Sigmoid colon (tissue), 4 donors: ENCODE data around the gene SLC2A4.

Experiments used
- EP300 ChIP-seq, 4 donors: sonication (generic); formaldehyde crosslinking; IDR thresholded peaks; one replicate each; pipeline ENCODE4 v1.6.1; 2017; ENCODE audit warnings: antibody characterized with exemption in 4 of 4
- POLR2AphosphoS5 ChIP-seq, 4 donors: sonication (generic); formaldehyde crosslinking; IDR thresholded peaks; one replicate each; pipeline ENCODE4 v1.6.1; 2017; ENCODE audit warnings: antibody characterized with exemption in 4 of 4
- TF ChIP-seq, protein P1 (sequence below), 4 experiments: fragments of 450-650 bp in 3 of 4; fragments of 200-600 bp in 1 of 4; IDR thresholded peaks; one replicate each; pipeline ENCODE4 v1.5.1; 2016 to 2019; ENCODE audit warnings: antibody characterized with exemption in 4 of 4, mild to moderate bottlenecking in 3 of 4, moderate library complexity in 2 of 4

DNA sequence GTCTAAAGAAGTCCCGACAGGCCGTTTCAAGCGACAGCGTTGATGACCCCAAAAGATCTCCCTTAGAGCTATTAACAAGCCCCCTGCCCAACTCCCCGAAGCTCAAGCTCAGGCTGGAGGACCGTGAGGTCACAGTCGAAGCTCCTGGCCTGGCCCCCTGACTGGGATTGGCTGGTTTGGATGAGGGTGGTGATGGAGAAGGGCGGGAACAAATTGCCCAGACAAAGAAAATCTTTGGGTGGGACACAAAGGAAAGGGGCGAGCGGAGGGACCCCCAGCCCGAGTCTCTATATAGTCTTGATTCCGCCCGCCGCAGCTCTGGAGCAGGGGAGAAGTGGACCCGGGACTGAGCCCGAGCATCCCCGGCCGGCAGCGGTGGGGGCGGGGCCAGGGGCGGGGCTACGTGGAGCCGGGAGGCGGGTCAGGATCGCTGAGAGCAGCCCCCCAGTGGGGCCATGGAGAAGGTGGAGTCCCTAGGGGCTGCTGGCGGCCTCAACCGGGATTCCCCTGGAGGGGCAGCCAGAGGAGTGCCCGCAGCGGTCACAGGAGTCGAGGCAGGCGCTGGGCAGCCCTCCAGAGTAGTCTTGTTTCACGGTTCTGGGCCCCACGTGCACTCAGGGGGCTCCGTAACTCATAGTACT is 48.6 kb downstream of the SLC2A4 start:
- TF ChIP-seq, protein P1, sequence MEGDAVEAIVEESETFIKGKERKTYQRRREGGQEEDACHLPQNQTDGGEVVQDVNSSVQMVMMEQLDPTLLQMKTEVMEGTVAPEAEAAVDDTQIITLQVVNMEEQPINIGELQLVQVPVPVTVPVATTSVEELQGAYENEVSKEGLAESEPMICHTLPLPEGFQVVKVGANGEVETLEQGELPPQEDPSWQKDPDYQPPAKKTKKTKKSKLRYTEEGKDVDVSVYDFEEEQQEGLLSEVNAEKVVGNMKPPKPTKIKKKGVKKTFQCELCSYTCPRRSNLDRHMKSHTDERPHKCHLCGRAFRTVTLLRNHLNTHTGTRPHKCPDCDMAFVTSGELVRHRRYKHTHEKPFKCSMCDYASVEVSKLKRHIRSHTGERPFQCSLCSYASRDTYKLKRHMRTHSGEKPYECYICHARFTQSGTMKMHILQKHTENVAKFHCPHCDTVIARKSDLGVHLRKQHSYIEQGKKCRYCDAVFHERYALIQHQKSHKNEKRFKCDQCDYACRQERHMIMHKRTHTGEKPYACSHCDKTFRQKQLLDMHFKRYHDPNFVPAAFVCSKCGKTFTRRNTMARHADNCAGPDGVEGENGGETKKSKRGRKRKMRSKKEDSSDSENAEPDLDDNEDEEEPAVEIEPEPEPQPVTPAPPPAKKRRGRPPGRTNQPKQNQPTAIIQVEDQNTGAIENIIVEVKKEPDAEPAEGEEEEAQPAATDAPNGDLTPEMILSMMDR (IDR thresholded peaks at IDR 0.05) = no peak
- TF ChIP-seq EP300 (IDR thresholded peaks at IDR 0.05) (no peak), POLR2AphosphoS5 (IDR thresholded peaks at IDR 0.05) (no peak)
